Regular cardiac myocyte (primary cell): ENCODE measurements around the gene SLC25A26. TPM values are rescaled to one million over a fixed set of nuclear protein-coding genes. Genes with fewer than 3 reads are reported as not detected.

ENCODE experiments used
- total RNA-seq: library from RNA; depleted of rRNA; stranded (reverse); fragments of >200 nt; gene quantifications from 2 replicates; pipeline ENCODE4 v1.2.3, GENCODE V29; 2014

The SLC25A26 gene, protein sequence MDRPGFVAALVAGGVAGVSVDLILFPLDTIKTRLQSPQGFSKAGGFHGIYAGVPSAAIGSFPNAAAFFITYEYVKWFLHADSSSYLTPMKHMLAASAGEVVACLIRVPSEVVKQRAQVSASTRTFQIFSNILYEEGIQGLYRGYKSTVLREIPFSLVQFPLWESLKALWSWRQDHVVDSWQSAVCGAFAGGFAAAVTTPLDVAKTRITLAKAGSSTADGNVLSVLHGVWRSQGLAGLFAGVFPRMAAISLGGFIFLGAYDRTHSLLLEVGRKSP
- 15.1 and 31.6 TPM in 2 replicates for total RNA-seq

DNA sequence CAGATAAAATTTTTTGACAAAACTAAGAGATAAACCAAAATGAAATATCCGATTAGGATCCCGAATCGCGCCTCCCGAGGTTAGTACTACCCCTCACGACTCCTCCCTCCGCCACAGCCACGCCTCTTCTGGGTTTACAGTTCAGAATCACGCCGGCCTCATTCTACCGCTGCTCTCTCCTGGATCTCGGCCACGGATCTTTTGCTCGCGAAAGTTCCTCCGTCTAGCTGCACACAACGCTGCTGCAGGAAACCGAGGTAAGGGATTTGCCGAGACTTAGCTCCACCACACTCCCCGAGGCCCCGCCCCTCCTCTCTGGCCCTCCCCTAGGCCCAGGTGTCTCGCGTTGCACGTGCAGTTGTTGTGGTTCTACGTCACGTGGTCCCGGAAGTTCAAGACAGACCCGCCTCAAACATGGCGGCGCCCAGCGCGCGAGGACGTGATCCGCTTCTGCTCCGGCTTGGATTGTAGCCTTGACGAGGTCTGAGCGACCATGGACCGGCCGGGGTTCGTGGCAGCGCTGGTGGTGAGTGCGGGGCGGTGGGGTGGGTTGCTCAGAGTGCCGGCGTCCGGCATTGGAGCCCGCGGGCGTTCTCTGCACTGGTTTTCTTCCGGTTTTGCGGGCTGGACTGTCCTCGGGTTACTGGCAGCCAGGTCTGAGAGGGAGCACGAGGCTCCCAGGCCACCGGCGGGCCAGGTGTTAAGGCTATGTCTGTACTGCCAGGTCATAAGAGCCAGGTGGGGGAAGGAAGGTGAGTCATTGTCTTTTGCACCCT is at the start of gene SLC25A26:
SLC25A26 (plus strand) TSS at position 400 of the 776 bp plus-strand sequence; CDS start at position 494, 94 bp downstream.

Other genes with a start within 250 kb of the SLC25A26 start
- 28.9 and 40.3 TPM in 2 replicates for gene MAGI1, start 182.1 kb upstream of the SLC25A26 start, total RNA-seq